ENCODE results near the gene PRDM10.
"Not testable (repeated sequence)": the region's sequence is repeated elsewhere in the genome, so short reads cannot be mapped to it uniquely, and the experiment has no call there.

The PRDM10 gene

DNA sequence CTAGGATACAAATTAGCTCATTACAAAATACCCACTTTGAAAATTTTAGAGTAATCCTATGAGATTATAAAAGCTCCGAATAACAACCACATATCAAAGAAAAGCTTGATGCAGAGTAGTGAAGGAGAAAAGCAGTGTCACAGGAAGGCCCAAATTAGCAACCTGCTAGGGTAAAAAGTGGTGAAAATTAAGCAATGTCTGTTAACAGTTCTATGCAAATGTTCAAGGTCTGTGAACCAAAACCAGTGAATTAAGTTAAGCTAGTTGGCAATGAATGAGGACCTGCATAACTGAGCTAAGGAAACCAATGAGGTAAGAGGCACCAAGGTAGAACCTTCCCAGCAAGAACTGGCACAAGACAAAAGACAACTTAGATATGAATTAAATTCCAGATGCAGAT lies 29.6 kb downstream of the PRDM10 start:
- no peak for DNase-seq

DNA sequence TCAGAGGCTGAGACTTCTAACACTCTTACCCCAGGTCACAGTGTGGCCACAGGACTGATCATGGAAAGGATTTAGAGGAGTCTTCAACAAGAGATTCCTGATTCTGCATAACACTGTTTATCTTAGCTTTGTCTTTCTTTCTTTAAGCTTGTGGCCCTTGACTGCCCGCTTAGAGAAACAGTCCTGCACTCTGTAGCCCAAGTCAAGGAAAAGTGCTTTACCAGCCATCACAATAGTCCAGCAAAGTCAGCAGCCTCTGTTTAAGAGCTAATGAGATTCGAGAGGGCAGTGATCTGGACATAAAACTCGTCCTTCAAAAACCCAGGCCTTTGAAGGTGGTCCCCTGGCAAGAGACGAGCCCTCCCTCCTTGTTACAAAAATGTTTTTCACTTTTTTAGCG lies 30.0 kb downstream of the PRDM10 start:
- no peak for DNase-seq

DNA sequence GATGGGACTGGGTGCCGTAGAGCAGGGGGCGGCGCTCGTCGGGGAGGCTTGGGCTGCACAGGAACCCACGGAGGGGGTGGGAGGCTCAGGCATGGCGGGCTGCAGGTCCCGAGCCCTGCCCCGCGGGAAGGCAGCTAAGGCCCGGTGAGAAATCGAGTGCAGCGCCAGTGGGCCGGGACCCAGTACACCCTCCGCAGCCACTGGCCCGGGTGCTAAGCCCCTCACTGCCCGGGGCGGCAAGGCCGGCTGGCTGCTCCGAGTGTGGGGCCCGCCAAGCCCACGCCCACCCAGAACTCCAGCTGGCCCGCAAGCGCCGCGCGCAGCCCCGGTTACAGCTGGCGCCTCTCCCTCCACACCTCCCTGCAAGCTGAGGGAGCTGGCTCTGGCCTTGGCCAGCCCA lies 30.8 kb downstream of the PRDM10 start:
- not testable (repeated sequence) for DNase-seq

DNA sequence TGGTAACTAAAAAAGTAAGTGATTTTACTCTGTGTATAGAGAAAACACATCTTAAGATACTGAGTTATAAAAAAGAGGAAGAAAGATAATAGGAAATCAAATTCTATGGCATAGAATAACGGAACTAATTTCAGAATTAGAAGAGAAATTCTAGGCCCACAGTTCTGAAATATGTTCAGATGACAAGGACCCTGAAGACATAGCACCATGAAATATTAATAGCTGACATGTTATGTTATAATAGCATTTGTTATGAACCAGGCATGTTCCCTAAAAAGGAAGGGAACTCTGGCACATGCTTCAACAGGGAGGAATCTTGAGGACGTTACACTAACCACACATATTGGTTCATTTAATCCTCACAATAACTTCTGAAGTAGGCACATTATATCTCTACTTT lies 32.7 kb downstream of the PRDM10 start:
- no peak for DNase-seq

DNA sequence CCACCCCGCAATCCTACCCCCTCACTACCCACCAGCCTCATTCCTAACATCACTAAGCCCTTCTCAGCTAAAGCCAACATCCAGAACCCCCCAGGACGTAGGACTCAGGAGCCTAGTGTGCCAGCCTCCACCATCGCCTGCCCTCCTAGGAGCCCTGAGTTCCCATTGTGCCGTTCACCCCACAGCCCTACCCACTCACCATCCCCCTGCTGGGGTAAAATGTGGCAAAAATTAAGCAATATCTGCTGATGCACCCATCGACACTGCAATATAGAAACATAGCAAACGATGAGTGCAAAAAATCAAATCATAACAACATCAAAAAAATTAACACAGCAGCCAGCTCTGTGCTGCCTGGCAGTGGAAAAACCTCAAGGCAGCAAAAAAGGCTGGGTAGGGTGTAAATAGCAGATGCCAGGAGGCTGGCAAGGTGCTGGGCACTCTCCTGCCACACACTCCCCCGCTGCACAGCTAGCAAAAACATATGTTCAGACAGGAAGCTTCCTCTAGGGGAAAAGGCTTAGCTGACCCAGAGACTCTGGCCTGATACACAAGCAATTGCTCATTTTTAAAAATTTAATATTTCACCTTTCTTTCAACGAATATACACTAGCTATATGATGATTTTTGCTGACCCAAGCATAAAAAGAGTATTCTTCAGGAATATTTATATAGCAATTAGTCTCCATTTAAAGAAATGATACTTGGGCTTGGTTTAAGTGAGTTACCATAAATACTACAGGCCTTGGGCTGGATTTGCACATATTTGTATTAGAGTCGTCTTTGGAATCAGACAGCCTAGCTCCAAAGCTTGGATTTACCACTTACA lies 33.8 kb downstream of the PRDM10 start:
- DNase-seq, result no peak

DNA sequence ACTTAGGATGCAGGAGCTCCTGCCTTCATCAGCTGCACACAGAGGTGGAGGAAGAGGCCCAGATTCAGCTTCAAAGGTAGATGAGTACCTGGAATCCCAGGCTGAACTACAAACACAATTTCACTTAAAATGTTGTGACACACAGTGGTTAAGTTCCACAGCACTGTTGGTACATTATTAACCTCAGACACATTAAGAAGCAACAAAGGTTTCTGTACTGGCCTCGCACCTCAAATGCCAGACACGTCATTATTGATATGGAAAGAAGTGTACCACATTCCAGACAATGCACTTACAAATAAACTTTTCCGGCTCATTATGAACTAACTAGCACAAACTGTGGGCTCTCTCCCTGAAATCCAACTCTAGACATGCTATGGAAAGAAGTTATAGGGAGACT lies 34.6 kb downstream of the PRDM10 start:
- DNase-seq, result no peak

DNA sequence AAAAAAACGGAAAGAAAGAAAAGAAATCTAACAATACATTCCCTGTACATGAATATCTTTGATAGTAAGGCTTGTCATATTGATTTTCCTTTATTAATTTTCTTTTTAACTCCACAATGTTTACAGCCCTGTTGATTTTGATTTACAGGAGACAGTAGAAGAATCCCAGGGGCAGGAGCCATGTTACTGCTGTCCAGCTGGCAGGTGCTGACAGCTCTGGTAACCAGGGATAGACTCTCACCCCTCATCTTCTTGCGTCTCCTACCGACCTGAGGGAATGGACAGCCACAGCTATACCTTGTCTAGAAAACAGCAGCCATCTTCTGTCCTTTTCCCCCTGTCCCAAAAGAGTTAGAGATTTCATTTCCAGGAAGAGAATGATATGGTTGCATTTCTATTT lies 37.4 kb downstream of the PRDM10 start:
- DNase-seq, result no peak

DNA sequence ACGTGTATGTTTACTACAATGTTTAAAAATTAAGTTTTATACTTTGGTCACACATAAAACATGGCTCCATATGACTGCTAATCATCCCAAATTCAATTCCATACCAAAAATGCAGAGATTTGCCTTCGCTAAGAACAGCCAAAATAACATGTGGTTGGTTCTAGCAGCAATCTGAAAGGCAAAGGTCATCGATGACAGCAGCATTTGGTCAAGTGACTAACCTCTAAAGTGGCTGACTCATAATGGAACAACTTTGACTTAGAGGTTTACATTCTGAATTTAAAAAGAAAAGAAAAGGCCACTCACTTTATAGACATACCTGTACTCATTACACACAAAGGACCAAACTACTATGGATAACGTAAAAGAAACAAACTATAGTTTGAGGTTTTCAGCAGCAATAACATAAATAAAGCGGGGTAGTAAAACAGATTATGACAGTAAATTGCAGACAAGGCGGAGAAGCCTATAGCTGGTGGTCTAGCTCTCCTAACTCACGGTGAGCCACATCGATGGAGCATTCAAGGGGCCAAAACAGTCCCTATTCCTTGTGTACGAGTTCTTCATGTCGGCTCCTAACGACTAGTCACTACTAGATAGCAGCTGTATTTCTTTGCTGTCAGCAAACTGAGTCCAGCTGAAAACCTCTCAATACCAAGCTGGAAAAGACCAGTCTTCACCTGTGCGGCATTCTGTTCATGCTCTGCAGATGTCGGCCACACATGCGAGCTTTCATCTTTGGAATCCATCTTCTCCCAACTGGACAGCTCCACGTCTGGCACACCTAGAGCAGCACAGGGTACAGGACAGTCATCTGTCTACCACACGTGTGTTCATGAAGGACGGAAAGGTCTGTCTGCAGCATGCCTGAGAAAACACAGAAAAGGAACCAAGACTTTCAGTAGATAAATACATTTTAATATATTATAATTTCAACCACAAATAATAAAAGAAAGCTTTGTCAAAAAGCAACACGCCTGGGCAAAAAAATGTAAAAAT lies 42.1 kb downstream of the PRDM10 start:
- no peak for DNase-seq

DNA sequence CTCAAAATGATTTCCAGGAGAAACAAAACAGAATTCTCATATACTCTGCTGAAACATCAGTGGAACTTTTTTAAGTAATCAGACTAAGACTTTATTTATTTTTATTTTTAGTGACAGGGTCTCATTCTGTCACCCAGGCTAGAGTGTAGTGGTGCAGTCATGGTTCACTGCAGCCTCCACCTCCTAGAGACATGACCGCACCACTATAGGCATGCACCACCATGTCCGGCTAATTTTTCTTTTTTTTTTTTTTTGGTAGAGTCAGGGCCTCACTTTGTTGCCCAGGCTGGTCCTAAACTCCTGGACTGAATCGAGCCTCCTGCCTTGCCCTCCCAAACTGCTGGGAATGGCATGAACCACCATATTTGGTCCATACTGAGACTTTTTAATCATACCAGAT lies 42.9 kb downstream of the PRDM10 start:
- no peak for DNase-seq

DNA sequence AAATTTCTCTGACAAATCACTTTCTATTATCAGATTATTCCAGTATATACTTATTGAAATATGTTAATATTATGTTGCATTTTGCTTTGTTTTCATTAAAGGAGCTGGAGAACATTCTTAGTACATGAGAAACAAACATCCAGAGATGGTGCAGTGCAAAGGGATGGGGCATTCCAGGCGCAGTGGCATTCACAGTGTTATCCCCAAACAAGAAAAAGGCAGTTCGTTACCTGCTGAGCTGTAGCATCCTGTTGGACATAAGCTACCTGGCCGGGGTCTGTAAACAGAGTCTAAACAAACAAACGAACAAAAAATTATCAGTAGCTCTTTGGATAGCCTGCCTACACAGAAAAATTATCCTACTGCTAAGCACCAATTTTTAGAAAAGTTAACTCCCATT lies 47.4 kb downstream of the PRDM10 start:
- DNase-seq, result no peak

DNA sequence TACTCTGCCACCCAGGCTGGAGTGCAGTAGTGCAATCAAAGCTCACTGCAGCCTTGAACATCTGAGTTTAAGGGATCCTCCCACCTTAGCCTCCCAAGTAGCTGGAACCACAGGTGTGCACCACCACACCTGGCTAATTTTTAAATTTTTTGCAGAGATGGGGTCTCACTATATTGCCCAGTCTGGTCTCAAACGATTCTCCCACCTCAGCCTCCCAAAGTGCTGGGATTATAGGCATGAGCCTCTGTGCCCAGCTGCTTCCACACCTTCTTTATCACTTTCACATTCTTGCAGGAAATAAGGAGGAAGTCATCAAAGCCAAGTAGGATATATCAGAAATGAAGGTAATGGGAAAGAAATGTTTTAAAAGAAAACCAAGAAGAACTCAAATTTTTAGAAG lies 47.9 kb downstream of the PRDM10 start:
- not testable (repeated sequence) for DNase-seq

DNA sequence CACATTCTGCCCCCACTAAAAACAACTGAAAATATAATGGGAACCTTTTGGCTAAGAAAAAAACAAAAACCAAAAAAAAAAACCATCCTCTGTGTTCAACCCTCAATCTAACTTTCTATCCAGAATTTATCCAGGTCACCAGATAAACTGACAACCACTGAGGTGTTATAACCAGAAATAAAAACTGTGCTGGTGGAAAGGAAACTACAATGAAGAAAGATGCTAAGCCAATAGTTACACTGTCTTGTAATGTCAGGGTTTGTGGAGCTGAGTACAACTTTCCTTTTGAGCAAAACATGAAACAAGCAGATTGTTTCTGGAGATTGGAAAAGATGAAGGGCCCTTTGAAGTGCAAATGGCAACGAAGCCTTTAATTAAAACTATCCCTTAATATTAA lies 50.8 kb downstream of the PRDM10 start:
- no peak for DNase-seq

DNA sequence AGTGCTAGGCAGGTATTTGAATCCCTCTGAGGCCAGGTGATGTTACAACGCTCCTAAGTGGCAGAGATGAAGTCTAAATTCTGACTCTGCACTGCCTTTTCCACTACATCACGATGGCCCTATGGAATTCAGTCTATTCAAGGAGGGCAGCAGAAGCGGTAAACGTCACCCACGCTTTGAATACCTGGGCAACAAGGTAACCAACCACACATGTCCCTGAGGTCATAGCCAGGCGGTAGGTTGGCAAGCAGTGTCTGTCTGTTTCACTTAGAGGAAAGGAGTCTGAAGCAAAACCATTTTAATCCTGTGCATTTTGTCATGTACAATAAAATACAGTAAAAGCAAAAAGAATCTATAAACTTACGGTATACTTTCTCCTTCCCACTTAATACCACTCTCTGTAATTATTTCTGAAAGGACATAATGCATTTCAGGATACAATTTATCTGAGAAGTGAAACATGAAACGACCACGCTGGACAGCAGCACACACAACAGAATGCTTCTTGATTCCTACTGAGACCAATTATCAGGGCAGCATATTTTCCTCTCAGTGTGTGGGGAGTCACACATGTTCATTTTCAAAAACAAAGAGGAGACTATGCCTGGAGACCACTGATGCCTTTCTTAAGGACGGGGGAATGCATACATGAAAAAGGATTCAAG lies 51.3 kb downstream of the PRDM10 start:
- DNase-seq, result no peak

DNA sequence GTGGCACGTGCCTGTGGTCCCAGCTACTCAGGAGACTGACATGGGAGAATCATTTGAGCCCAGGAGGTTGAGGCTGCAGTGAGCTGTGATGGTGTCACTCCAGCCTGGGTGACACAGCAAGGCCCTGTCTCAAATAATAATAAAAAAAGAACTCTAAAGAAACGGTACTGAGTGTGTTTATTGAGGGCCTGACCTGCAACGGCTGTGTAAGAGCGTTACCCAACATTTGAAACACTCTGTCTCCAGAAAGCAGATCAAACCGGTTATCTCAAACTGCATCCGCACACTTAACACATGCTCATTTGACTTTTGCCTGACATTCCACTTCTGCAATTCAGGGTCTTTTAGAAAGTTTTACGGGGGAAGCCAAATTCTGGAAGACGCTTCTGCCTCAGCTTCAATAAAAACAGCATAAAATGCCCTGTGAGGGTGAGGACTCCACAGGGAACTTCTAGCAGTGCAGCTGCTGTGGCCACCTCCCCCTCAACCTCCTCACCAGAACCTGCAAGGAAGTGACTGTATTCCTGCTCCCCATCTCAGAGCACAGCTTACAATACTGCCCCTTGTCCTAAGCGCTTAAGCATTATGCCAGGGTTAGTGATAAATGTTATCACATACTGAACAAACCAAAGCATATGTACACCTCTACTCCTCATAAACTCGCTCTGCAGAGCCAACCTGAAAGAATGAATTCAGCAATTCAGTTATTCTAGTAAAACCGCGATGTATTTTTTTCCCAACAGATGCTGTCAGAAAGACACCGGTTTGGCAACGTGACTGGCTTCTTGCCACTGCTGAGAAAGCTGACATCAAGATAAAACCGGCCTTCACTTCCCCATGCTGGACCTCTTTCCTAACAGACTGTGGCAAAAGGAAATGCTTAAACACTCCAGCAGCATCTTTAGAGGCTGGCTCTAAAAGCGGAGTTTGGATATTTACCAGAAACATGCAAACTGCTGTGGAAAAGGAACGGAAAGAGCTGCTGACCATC lies 52.2 kb downstream of the PRDM10 start:
- no peak for DNase-seq

DNA sequence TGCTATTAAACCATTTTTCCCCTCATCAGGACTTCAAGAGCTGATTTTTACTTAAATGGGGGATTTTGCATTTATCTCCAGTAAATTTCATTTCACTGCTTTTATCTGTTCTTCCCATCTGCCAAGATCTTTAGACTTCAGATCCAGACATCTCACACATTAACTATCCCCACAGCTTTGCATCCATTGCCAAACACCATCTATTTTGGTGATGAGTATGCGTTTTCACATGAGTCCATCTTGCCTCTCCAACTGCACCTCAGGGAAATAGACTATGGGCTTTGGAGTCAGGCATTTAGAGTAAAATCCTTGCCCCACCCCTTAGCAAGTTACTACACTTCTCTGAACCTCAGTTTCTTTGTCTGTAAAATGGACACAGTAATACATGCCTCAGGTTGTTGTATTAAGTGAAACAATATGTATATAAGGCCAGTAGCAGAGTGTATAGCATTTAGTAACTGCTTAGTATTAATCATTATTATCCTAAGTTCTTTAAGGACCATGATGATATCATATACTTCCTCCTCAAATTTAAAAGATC lies 53.6 kb downstream of the PRDM10 start:
- no peak for DNase-seq

DNA sequence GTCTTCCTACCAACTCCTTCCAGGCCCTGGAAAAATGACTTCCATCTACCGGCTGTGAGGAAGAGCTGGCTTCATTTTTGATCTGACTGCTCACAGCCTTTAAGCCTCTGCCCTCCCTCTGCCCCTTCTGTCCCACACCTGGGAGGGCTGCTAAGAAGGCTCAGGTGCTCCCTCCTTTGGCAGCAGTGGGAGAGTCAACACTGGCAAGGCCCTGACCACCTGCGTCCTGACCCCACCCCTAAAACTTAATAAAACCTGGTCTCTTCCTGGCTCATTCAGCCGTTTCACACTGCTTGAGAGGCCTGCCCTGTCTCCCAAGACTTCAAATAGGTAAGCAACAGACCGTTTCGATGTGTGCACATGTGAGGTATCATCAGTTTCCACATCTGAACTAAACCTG lies 55.2 kb downstream of the PRDM10 start:
- no peak for DNase-seq

DNA sequence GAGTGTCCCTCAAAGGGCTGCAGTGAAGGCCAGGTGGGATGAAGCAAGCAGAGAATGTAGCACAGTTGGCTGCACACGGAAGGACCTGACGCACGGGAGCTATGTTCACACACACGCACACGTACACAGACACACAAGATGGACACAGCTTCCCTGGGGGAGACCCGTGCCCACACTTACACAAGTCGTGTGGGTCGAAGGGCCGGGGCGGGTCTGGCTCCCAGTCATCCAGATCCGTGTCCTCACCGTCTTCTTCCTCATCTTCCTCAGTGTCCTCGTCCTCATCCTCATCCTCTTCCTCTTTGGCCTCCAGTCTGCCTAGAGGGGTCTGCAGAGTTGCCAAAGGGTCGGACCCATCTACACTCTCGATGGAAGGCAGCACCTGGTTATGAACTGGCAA lies 55.7 kb downstream of the PRDM10 start:
- DNase-seq, result no peak

DNA sequence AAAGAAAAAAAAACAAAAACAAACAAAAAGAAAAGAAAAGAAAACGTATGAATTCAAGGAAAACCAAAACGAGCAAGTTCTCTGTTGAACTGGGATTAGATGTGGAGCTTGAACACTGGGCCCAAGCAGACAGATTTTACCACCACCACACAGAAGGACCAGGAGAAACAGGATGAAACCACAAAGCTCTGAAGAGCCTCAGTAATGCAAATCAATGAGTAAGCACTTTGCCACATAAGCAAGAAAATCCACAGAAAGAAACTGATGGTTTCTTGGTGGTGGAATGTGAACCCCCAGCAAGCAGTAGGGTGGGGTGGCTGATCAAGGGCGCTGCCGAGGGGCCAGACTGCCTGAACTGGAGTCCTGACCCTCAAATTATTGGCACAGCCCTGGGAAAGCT lies 56.4 kb downstream of the PRDM10 start:
- DNase-seq, result no peak

DNA sequence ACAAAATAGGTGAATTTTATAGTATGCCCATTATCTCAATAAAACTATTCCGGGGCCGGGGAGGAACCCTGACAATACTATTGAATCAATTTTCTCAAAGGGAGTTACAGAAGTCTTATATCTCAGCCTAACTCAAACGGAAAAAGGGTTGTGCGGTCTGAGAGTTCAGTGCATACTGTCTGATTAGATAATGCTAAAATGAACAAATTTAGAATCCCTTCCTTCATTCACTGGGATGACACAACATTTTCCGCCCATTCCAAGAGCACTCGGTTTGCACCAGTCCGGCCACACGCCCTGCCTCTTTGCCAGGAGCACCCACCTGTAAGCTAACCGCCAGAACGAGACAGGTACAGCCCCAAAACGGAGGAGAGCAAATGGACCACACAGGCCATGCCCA lies 57.3 kb downstream of the PRDM10 start:
- DNase-seq, result no peak

DNA sequence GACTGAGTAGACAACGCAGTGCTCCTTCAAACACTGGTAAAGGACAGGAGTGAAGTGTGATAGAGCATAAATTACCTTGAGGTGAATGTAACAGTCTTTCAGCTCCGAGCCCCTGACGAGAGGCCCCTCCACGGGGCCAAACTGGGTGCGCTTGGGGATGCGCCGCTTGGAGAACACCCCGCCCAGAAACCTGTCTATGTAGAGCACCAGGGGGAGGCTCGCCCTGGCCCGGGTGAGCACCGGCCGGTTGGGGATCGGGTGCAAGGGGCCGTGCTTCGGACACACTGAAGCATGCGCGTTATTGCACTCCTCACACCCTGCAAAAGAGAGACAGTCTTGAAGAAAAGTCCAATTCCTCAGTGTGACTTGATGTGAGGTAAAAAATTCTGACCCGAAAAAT lies 57.9 kb downstream of the PRDM10 start:
- no peak for DNase-seq

DNA sequence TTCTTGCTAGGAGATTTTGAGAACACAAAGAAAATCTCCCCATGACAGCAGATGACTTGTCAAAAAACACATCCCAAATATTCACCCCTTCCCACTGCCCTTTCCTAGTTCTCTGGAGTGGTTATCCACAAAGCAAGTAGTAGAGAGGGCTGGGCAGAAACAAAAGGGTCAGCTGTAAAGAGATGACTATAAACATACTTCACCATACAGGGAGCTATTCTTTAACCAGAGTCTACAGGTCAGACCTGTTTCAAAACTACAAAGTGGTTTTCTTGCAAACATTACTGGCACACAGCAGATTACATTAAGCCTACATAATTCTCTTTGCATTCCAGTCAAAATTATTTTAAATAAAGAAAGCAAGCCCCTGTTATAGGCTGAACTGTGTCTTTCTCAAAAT lies 59.6 kb downstream of the PRDM10 start:
- no peak for DNase-seq

DNA sequence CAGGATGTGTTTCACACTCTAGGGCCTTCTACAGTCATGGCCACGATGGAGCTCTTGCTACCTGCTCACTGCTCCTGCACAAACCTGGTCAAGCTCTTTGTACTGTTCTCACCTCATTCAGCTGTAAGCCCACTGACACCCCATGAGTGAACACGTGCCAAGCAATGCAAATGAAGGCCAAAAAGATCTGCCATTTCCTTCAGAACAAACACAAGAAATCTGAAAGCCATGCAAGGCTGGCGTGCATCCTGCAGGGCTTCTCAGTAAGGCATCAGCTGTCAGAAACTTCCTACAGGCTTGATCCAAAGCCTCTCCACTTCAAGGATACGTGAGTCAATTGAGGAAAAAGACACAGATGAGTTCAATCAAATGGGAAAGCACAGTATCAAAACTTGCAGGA lies 63.1 kb downstream of the PRDM10 start:
- DNase-seq, result no peak
